ENCODE data around the gene CCDC141.

CCDC141 gene

DNA sequence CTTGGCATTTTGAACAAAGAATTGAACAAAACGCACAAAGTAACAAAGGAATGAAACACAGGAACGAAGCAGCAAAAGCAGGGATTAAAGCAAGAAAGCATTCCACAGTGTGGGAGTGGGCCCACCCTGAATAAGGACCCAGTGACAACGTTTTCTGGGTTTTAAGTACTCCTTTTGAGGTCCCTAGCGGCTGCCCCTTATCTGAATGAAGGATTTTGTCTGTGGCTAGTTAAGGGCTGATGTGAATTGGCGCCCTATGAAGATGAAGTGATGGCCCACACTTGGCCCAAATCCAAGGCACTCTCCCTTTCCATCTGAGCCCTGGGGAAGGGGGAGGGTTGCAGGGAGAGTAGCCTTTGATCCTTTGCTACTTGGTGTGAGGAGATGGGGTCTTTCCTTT, 7.8 kb upstream of the CCDC141 start:
- TF ChIP-seq GATA3 (IDR thresholded peaks at IDR 0.05; ENCODE audit: low read depth, low read length) = no peak
- TF ChIP-seq GATA2 (IDR thresholded peaks at IDR 0.05; ENCODE audit: low read depth, low read length) = no peak

GRCh38 chr2:179051250-179051649, 1.3 kb upstream of the CCDC141 start:
- TF ChIP-seq GATA2 (IDR thresholded peaks at IDR 0.05; ENCODE audit: low read depth, low read length) = no peak

GRCh38 chr2:179050755-179051154, 818 bp upstream of the CCDC141 start:
- no peak for TF ChIP-seq GATA2 (IDR thresholded peaks at IDR 0.05; ENCODE audit: low read depth, low read length)
- TF ChIP-seq GATA3 (IDR thresholded peaks at IDR 0.05; ENCODE audit: low read depth, low read length) = no peak

DNA sequence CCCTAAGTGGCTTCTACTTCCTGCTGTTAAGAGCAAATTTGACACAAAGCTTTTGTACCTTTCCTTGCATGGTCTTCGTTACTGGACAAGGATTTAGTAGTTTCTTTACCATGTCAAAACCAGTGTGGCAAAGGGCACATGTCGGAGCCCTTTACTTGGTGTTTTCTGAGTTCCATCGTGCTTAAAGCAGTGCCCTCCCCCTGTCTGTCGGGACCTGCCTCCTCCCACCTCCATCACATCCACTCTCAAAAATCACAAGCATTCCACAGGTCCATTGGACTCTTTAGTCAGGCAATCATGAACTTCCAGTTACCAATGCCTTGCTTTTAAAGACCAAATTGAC, 763 bp downstream of the CCDC141 start:
- TF ChIP-seq GATA2 (IDR thresholded peaks at IDR 0.05; ENCODE audit: low read depth, low read length) = no peak
- no peak for TF ChIP-seq GATA3 (IDR thresholded peaks at IDR 0.05; ENCODE audit: low read depth, low read length)

- no peak for TF ChIP-seq GATA3 (IDR thresholded peaks at IDR 0.05; ENCODE audit: low read depth, low read length)
- no peak for TF ChIP-seq GATA2 (IDR thresholded peaks at IDR 0.05; ENCODE audit: low read depth, low read length)
Observed at GRCh38 chr2:179048099-179048498, 1.8 kb downstream of the CCDC141 start.

- TF ChIP-seq GATA3 (IDR thresholded peaks at IDR 0.05; ENCODE audit: low read depth, low read length) = no peak
- no peak for TF ChIP-seq GATA2 (IDR thresholded peaks at IDR 0.05; ENCODE audit: low read depth, low read length)
Observed at GRCh38 chr2:179044500-179044899, 5.4 kb downstream of the CCDC141 start.

DNA sequence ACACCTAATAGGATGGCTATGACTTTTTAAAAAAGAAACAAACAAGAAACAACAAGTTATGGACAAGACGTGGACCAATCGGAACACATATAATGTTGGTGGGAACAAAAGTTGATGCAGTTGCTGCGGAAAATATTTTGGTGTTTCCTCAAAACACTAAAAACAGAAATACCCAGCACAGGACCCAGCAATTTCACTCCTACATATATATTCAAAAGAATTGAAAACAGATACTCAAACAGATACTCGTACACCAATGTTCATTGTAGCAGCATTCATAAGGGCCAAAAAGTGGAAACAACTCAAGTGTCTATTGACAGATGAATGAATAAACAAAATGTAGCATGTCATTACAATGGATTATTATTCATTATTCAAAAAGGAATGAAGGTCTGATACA, 12.1 kb downstream of the CCDC141 start:
- no peak for TF ChIP-seq GATA2 (IDR thresholded peaks at IDR 0.05; ENCODE audit: low read depth, low read length)
- no peak for TF ChIP-seq GATA3 (IDR thresholded peaks at IDR 0.05; ENCODE audit: low read depth, low read length)

DNA sequence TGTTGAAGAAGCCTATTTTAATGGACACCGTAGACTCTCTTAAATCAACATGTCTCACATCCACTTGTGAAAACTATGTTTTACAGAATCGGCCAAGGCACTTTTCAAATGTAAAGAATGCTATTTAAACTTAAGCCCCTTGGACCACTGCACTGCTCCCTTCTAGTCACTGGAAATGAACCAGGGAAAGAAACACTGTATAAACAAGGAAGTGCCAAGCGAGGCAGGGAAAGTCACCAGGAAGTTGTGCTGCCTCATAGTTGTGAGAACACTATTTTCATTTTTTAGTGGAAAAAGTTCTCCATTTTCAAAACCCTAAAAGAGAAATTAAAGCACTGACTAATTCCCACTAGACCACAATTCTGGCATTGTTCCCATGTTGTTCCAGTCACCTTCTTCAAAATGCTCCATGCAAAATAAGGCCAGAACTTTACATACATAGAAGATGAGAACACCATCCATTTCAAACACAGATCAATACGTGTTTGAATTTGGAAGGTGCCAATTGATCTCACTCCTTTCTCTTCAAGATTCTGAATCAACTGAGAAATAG, 13.5 kb downstream of the CCDC141 start:
- TF ChIP-seq GATA3 (IDR thresholded peaks at IDR 0.05; ENCODE audit: low read depth, low read length) (no peak), GATA2 (IDR thresholded peaks at IDR 0.05; ENCODE audit: low read depth, low read length) (no peak)

GRCh38 chr2:179031731-179032408, 18.1 kb downstream of the CCDC141 start:
- TF ChIP-seq GATA3 (IDR thresholded peaks at IDR 0.05; ENCODE audit: low read depth, low read length) = no peak
- no peak for TF ChIP-seq GATA2 (IDR thresholded peaks at IDR 0.05; ENCODE audit: low read depth, low read length)

DNA sequence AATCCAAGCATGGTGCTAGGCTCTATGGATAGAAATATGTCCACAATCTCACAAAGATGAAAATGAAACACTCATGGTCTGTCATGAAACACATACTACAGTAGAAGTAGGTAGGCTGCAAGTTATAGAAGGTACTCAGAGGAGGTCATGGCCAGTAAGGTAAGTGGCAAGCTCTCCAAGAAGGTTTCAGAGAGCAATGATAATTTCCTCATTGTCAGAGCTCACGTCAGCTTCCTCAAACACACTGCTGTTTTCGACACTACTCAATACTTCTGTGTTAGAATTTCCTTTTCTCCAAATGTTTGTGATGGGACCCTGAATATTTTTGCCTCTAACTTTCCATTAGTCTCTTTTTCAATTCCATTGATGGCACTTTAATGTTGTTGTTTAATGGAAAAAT, 25.5 kb downstream of the CCDC141 start:
- TF ChIP-seq GATA3 (IDR thresholded peaks at IDR 0.05; ENCODE audit: low read depth, low read length) (no peak), GATA2 (IDR thresholded peaks at IDR 0.05; ENCODE audit: low read depth, low read length) (no peak)

DNA sequence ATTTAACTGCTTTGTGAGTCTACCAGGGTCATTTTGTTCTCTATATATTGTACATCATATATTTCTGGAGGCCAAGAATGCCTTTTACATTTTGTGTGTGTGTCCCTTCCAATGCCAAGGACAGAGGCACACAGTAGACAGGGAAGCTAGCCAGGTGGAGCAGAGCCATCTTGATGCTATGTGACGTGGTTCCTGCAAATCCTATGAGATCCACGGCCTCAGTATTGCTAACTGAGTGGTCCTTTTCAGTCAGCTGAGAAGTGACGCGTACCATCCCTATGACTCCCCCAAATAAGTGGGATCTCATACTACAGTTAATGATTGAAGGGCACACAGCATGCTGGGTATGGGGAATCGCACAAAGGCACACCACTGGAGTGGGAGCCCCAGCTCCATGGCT, 27.3 kb downstream of the CCDC141 start:
- TF ChIP-seq GATA3 (IDR thresholded peaks at IDR 0.05; ENCODE audit: low read depth, low read length) (no peak), GATA2 (IDR thresholded peaks at IDR 0.05; ENCODE audit: low read depth, low read length) (no peak)

- TF ChIP-seq GATA3 (IDR thresholded peaks at IDR 0.05; ENCODE audit: low read depth, low read length) = no peak
- TF ChIP-seq GATA2 (IDR thresholded peaks at IDR 0.05; ENCODE audit: low read depth, low read length) = no peak
Observed at GRCh38 chr2:179021258-179021657, 28.7 kb downstream of the CCDC141 start.

GRCh38 chr2:179020156-179020750, 29.7 kb downstream of the CCDC141 start:
- no peak for TF ChIP-seq GATA2 (IDR thresholded peaks at IDR 0.05; ENCODE audit: low read depth, low read length)
- TF ChIP-seq GATA3 (IDR thresholded peaks at IDR 0.05; ENCODE audit: low read depth, low read length) = no peak

- TF ChIP-seq GATA2 (IDR thresholded peaks at IDR 0.05; ENCODE audit: low read depth, low read length) = no peak
- TF ChIP-seq GATA3 (IDR thresholded peaks at IDR 0.05; ENCODE audit: low read depth, low read length) = no peak
Observed at GRCh38 chr2:179019260-179019659, 30.7 kb downstream of the CCDC141 start.

GRCh38 chr2:179017773-179018357, 32.1 kb downstream of the CCDC141 start:
- TF ChIP-seq GATA2 (IDR thresholded peaks at IDR 0.05; ENCODE audit: low read depth, low read length) (no peak), GATA3 (IDR thresholded peaks at IDR 0.05; ENCODE audit: low read depth, low read length) (no peak)

Data from SH-SY5Y (cell line).